CD4-positive, alpha-beta T cell treated with Interleukin-6 at 100 ng/mL for 8 hours (primary cell): Measurements from ENCODE around the gene CSMD2.

Experiments
- DNase-seq: peaks from one replicate; pipeline ENCODE4 v3.0.0-alpha.2; 2020; ENCODE audit warnings: mixed read lengths, low spot score

The CSMD2 gene

GRCh38 chr1:33852711-33853110 is 312.3 kb downstream of the CSMD2 start:
- no peak for DNase-seq

GRCh38 chr1:33850481-33850880 is 314.5 kb downstream of the CSMD2 start:
- no peak for DNase-seq

GRCh38 chr1:33849211-33849610 is 315.8 kb downstream of the CSMD2 start:
- no peak for DNase-seq

GRCh38 chr1:33848205-33848937 is 316.7 kb downstream of the CSMD2 start:
- DNase-seq = no peak

- no peak for DNase-seq
Measured at GRCh38 chr1:33846861-33847260, 318.2 kb downstream of the CSMD2 start.

GRCh38 chr1:33844166-33844565 is 320.9 kb downstream of the CSMD2 start:
- DNase-seq = no peak

- no peak for DNase-seq
Measured at GRCh38 chr1:33842348-33842747, 322.7 kb downstream of the CSMD2 start.

GRCh38 chr1:33841494-33841893 is 323.5 kb downstream of the CSMD2 start:
- no peak for DNase-seq

GRCh38 chr1:33837635-33838034 is 327.4 kb downstream of the CSMD2 start:
- no peak for DNase-seq

- no peak for DNase-seq
Measured at GRCh38 chr1:33836911-33837310, 328.1 kb downstream of the CSMD2 start.

GRCh38 chr1:33828654-33829053 is 336.4 kb downstream of the CSMD2 start:
- no peak for DNase-seq

GRCh38 chr1:33828059-33828458 is 337.0 kb downstream of the CSMD2 start:
- DNase-seq = no peak

- no peak for DNase-seq
Measured at GRCh38 chr1:33826711-33827110, 338.3 kb downstream of the CSMD2 start.

GRCh38 chr1:33826311-33826710 is 338.7 kb downstream of the CSMD2 start:
- DNase-seq = no peak

- DNase-seq = no peak
Measured at GRCh38 chr1:33825506-33825905, 339.5 kb downstream of the CSMD2 start.

GRCh38 chr1:33824971-33825370 is 340.1 kb downstream of the CSMD2 start:
- no peak for DNase-seq

- DNase-seq = no peak
Measured at GRCh38 chr1:33824321-33824720, 340.7 kb downstream of the CSMD2 start.

- DNase-seq = no peak
Measured at GRCh38 chr1:33823830-33824229, 341.2 kb downstream of the CSMD2 start.

- DNase-seq = no peak
Measured at GRCh38 chr1:33823401-33823800, 341.6 kb downstream of the CSMD2 start.

- no peak for DNase-seq
Measured at GRCh38 chr1:33822396-33822795, 342.6 kb downstream of the CSMD2 start.

GRCh38 chr1:33821291-33821690 is 343.7 kb downstream of the CSMD2 start:
- no peak for DNase-seq

GRCh38 chr1:33820804-33821203 is 344.2 kb downstream of the CSMD2 start:
- no peak for DNase-seq

- no peak for DNase-seq
Measured at GRCh38 chr1:33819913-33820311, 345.1 kb downstream of the CSMD2 start.

- no peak for DNase-seq
Measured at GRCh38 chr1:33819290-33819912, 345.6 kb downstream of the CSMD2 start.
